Measurements from ENCODE around the gene NPHP4.

Gene NPHP4

DNA sequence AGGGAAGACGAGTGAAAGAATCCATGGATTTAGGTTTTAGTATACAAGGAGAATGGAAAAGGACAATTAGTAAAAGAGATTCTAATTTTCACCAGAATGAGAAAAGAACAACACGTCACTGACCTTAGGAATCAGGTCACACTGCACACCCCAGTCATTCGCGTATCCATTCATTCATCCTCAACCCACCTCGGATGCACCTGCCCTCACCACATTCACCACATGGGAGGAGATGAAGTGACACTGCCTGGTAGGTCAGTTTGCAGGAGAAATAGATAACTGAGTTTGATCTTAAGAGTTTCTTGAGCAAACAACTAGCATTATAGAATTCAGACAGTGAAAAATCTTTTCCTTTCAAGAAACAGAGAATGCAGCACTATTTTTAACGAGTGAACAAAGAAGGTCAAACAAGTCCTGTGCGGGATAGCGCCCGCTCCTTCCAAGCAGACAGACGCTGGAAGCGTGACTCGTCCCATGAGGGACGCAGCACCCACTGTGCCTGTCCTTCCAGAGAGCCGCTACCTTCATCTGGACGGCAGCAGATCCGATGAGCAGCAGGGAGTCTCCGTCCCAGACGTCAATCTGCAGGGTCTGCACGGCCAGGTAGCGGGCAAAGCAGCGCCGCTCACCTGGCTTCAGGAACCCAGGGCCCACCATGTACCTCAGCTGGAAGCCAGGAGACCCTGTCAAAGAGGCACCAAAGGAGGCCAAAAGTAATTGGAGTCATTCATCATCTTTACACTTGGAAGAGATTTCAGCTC lies 101.7 kb downstream of the NPHP4 start:
- DNase-seq (ENCODE audit: low spot score): no peak

- no peak for DNase-seq (ENCODE audit: low spot score)
Measured at GRCh38 chr1:5889901-5890300, 102.3 kb downstream of the NPHP4 start.

DNA sequence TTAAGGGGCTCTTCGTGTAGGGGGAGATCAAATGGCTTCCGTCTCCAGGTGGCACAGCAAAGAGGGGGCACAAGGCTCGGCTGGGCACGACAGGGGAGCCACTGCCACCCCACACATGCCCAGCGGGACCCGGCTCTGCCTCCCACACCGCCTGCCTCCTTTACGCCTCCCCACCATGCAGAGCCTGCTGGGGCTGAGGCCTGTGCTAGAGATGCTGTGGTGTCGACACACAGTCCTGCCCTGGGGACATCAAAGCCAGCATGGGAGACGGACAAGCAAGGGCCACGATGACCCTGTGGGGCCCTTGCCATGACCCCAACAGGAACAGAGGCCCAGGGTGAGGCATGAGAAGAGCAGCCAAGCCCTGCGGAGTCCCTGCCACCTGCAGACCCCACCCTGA lies 102.8 kb downstream of the NPHP4 start:
- no peak for DNase-seq (ENCODE audit: low spot score)

- DNase-seq (ENCODE audit: low spot score): no peak
Measured at GRCh38 chr1:5888606-5889211, 103.5 kb downstream of the NPHP4 start.

DNA sequence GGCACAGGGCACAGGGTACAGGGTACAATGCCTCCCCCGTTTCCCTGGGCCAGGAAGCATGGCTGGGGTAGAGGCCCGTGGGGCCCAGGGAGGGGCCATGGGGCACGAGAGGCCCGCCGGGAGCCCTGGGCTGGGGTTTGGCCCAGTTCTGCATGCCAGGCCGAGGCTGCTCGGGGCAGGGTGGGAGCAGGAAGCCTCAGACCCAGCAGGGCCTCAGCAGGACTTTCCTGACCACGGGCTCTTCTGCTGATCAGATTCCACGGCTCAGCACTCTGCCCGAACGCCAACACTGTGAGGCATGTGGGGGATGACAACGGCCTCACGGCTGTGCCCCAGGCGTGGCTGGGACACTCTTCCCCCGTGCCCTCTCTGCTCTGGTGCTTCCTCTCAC lies 104.3 kb downstream of the NPHP4 start:
- no peak for DNase-seq (ENCODE audit: low spot score)

- DNase-seq (ENCODE audit: low spot score): no peak
Measured at GRCh38 chr1:5887349-5887970, 104.8 kb downstream of the NPHP4 start.

GRCh38 chr1:5886541-5887348 lies 105.5 kb downstream of the NPHP4 start:
- DNase-seq (ENCODE audit: low spot score): no peak

DNA sequence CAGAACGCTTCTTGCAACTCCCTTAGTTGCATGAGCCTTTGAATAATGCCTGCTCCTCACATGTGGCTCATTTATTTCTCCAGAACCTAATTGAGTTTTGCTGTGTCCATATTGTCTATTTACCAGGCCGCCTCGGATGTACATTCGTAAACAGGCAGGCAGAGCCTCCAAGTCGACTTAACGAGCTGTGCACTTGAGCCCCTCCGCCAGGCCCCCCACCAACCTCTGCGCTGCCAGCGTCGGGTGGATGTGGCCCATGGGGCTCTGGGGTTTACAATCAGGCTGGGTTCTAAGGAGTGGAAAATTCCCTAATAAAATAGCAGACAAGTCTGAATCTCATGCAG lies 106.1 kb downstream of the NPHP4 start:
- DNase-seq (ENCODE audit: low spot score): no peak

- no peak for DNase-seq (ENCODE audit: low spot score)
Measured at GRCh38 chr1:5885471-5886139, 106.6 kb downstream of the NPHP4 start.

DNA sequence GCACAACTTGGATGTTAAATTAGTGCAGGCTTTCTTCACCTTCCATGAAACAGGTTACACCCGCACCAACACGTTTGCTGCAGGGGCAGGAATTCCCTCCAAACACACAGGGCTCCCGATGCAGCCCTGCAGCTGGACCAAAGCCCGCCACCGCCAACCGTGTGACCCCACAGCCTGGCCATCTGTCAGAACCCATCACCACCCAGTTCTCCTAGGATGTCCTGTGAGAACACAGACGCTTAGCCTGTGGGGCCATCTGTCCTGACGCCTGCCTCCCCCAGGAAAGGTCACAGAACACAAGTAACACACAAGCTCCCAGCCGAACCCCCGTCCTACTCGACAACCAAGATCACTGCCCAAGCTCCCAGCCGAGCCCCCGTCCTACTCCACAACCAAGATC lies 108.1 kb downstream of the NPHP4 start:
- DNase-seq (ENCODE audit: low spot score): no peak

DNA sequence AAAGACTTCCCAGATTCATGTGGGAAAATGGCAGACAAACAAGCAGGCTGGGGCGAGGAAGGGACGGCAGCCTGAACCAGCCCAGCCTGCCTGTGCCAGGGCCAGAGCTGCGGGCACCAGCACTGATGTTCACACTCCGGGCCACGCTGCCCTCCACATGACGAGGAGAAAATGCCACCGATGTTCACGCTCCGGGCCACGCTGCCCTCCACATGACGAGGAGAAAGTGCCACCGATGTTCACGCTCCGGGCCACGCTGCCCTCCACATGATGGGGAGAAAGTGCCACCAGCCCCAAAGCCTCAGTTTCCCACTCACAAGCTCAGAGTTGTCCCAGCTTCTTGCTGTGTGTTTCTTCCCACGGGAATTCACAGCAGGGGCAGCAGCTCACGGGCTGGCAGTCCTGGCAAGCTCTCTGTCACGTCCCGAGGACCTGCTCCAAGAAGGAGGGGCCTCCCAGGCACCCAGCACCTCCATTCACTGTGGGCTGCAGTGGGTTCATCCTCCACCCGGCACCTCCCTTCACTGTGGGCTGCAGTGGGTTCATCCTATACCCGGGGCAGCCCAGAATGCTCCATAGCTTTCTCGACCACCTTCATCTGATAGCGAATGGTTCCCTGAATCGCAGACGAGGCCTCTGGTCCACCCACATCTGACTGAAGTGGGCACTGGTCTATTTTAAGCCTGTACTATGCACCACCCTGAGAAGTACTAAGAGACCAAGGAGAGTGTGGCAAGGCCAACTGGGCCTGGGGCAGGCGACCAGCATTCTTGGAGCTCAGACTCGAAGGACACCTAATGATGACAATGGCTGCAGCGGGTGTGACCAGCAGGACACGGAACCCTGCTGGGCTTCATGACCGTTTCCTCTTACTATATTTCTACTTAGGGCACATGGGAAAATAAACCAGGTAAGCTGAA lies 108.8 kb downstream of the NPHP4 start:
- DNase-seq (ENCODE audit: low spot score): no peak

GRCh38 chr1:5882367-5883128 lies 109.7 kb downstream of the NPHP4 start:
- no peak for DNase-seq (ENCODE audit: low spot score)

DNA sequence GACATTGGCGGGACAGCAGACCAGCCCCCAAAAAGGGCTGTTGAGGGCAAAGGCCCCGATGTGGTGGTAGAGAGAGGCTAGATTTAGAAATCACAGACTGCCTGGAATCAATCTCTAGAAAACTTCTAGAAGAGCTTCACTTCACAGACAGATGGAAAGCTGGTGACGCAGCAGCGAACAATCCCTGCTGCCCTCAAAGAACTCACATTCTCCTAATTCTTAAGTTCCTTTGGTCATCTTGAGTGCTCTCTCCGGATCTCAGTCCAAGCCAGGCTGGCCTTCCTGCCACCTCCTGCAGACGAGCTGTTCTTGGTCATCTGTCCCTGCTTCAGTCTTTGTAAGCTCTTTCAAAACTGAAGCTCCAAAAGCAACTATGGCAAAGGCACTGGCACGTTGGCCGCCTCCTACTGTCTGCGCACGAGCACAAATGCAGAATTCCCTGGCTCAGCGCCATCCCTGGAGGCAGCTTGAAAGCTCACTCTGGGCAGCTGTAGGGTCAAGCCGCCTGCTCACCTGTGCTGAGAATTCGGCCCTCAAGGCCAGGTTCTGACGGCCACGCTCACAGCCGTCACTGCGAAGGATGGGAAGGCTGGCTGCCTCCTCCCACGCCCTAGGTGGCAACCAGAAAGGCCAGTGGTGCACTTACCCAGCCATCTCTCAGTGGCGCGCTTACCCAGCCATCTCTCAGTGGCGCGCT lies 110.6 kb downstream of the NPHP4 start:
- no peak for DNase-seq (ENCODE audit: low spot score)

DNA sequence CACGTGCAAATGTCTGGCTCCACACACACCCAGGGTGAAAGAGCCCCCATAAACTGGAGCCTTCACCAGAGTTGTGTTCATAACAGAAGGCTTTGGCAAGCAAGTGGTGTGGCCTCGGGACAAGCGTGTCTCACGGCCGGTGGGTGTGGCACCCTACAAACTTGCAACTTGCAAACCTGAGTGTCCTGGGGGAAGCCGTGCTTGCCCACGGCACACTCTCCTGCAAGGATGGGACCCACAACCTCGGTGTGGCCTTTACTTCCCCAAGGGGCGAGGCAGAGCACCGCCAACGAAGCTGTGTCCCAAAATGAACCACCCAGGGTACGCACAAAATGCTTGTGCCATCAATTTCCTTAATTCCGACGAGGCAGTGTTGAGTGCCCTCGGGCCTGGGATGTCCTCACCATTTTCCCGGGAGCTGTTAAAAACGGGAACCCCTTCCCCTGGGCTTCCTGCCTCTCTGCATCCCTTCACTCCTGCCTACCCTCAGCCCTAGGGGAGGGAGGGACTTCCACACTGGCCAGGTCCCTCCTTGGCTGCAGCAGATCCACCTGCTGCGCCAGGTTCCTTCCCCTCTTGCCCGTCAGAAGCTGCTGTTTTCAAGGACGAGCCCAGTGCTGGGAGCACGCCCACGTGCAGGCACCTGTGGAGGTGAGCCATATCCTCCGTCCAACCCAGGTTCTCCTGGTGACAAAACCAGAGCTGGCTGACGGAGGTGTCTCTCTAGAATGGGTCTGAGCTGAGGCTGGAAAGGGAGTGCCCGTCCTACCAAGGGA lies 111.4 kb downstream of the NPHP4 start:
- no peak for DNase-seq (ENCODE audit: low spot score)

GRCh38 chr1:5879421-5879820 lies 112.8 kb downstream of the NPHP4 start:
- DNase-seq (ENCODE audit: low spot score): no peak

DNA sequence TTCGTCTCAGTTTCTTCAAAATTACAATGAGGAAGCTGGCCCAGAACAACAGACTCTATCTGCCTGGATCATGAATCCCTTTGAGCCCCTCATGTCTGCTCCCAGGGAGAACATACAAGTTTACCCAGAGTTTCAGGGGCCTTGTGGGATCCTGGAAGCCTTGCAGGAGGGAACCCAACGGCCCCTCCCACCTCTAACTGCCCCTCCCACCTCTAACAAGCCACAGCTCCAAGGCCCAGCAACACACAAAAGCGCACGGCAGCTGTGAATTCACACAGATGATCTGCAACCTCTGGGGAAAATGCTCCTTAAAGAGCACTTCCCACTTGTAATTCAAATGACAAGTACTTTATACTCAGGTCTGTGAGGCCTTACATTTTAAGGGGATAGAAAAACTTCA lies 113.3 kb downstream of the NPHP4 start:
- no peak for DNase-seq (ENCODE audit: low spot score)

DNA sequence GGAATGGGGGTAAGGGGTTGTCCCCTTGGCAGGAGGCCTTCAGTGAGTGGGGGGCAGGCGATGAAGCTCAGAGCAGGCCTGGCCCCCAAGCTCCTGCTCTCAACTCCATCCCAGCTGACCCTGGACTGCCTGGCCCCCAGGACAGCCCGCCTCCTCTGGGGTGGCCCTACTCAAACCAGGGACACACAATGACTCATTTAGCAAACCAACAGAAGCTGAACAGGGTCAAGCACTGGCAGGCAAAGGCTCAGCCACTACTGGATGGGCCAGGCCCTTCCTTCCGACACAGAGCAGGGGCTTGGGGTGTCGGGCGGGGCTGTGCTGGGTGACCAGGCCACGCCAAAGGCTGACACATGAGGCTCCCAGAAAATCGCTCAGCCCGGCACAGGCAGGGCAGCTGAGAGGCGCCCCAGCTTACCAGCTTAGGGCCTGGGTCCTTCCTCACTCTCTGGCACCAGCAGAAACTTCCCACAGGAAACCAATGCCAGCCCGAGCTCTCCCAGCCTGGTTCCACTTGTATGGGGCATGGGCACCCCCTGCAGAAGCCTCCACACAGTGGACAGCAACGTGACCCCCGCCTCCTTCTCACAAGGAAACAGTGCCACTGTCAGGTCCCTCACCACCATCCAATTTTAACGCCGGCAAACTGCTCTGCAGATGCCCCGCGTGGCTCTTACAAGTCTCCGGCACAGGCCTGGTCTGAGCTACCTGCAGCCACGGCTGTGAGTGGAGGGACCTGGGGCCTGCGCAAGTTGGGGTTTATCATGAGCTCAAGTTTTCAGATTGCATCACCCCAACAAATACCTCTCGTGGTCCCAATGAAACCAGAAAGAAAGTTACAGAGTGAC lies 114.3 kb downstream of the NPHP4 start:
- no peak for DNase-seq (ENCODE audit: low spot score)

- no peak for DNase-seq (ENCODE audit: low spot score)
Measured at GRCh38 chr1:5877001-5877400, 115.2 kb downstream of the NPHP4 start.

Measured in COLO829 (cell line).